Uterus (tissue), 4 donors: ENCODE data around the gene KDM8. TPM values are rescaled to one million over a fixed set of nuclear protein-coding genes. Genes with fewer than 3 reads are reported as not detected.

Experiments
- DNase-seq, 2 donors: peaks; one replicate each; pipeline ENCODE4 v3.0.0-alpha.2; 2019 to 2020
- H3K27ac ChIP-seq, 2 donors: fragments of 200-600 bp; sonication (generic); 1 replicate in 1 of 2; 2 replicates in 1 of 2; pipeline ENCODE4 v1.5.1; 2016 to 2018
- H3K27me3 ChIP-seq, 2 donors: fragments of 200-600 bp; sonication (generic); one replicate each; pipeline ENCODE4 v1.5.1; 2018 to 2019; ENCODE audit warnings: control low read depth in 1 of 2
- H3K36me3 ChIP-seq, 2 donors: fragments of 200-600 bp; sonication (generic); one replicate each; pipeline ENCODE4 v1.5.1; 2019; ENCODE audit warnings: control low read depth in 1 of 2
- H3K4me1 ChIP-seq, 2 donors: fragments of 200-600 bp; sonication (generic); one replicate each; pipeline ENCODE4 v1.5.1; 2018 to 2019; ENCODE audit warnings: control low read depth in 1 of 2
- H3K4me3 ChIP-seq, 2 donors: fragments of 200-600 bp; sonication (generic); 1 replicate in 1 of 2; 2 replicates in 1 of 2; pipeline ENCODE4 v1.5.1; 2018 to 2019; ENCODE audit warnings: mild to moderate bottlenecking in 1 of 2
- H3K9me3 ChIP-seq, 2 donors: fragments of 200-600 bp; sonication (generic); one replicate each; pipeline ENCODE4 v1.5.1; 2019; ENCODE audit warnings: control low read depth in 1 of 2
- CTCF ChIP-seq, 4 experiments: fragments of 200-600 bp in 2 of 4; fragments of 450-650 bp in 2 of 4; sonication (generic) in 2 of 4; IDR thresholded peaks; one replicate each; pipeline ENCODE4 v1.5.1; 2016 to 2019; ENCODE audit warnings: antibody characterized with exemption in 4 of 4, mild to moderate bottlenecking in 2 of 4, moderate library complexity in 1 of 4
- POLR2A ChIP-seq, 2 donors: fragments of 450-650 bp; IDR thresholded peaks; one replicate each; pipeline ENCODE4 v1.6.1; 2016; ENCODE audit warnings: antibody characterized with exemption in 2 of 2, mild to moderate bottlenecking in 1 of 2, moderate library complexity in 1 of 2
- intact Hi-C: fragments of 100-400 bp; cut with DNase I; formaldehyde crosslinking; loops from one replicate; pipeline ENCODE4 v1.15.1; 2023; ENCODE audit warnings: low total_unique reads
- total RNA-seq, 4 donors: library from RNA; depleted of rRNA in 3 of 4; stranded (reverse); fragments of >200 nt in 3 of 4; gene quantifications; one replicate each; pipeline versions ENCODE4 v1.1.0 to v1.2.4, GENCODE V29; 2014 to 2023
- donor health status: DM: yes; HTN: yes; CAD: no.

Gene KDM8
- 10 to 100 TPM in 2 of 4 donors, 1 to 10 TPM in 1, not detected in 1; 4.1 to 31.0 (median 11.5) TPM for total RNA-seq

GRCh38 chr16:27203507-27204311 lies at the start of gene KDM8:
KDM8 (plus strand) TSS chr16:27203526; CDS start chr16:27210124, 6,598 bp downstream.
- peak; percentile 100 for DNase-seq
- H3K27ac ChIP-seq, result peak within 1 kb of the TSS; percentile 94 to 99
- no peaks in the 10 kb centered on the region for H3K27me3 ChIP-seq
- peak within 1 kb of the TSS; percentile 69 to 78 for H3K4me3 ChIP-seq
- no peaks in the 10 kb centered on the region for H3K4me1 ChIP-seq
- H3K36me3 ChIP-seq, result no peaks in the 10 kb centered on the region
- TF ChIP-seq CTCF (IDR thresholded peaks at IDR 0.05) (peak in 1 of 4 experiments; percentile 33), POLR2A (IDR thresholded peaks at IDR 0.05) (peak; percentile 67 to 76)
- no peaks in the 10 kb centered on the region for H3K9me3 ChIP-seq
- intact Hi-C loops, result no loop called here

GRCh38 chr16:27154705-27155521 lies 48.4 kb upstream of the KDM8 start:
- no peak overlapping the region for H3K27ac ChIP-seq
- H3K9me3 ChIP-seq, result no peaks in the 10 kb centered on the region
- TF ChIP-seq POLR2A (IDR thresholded peaks at IDR 0.05) (no peak), CTCF (IDR thresholded peaks at IDR 0.05) (peak; percentile 73 to 95 (median 84))
- H3K4me1 ChIP-seq, result no peaks in the 10 kb centered on the region
- H3K36me3 ChIP-seq, result no peaks in the 10 kb centered on the region
- peak; percentile 32 to 40 for DNase-seq
- H3K4me3 ChIP-seq, result no peak overlapping the region
- H3K27me3 ChIP-seq, result no peaks in the 10 kb centered on the region
- intact Hi-C loops, result no loop called here

GRCh38 chr16:27156579-27156978 lies 46.7 kb upstream of the KDM8 start:
- no peak overlapping the region for H3K4me3 ChIP-seq
- intact Hi-C loops, result no loop called here
- H3K27me3 ChIP-seq, result no peaks in the 10 kb centered on the region
- H3K4me1 ChIP-seq, result no peaks in the 10 kb centered on the region
- TF ChIP-seq CTCF (IDR thresholded peaks at IDR 0.05) (no peak), POLR2A (IDR thresholded peaks at IDR 0.05) (no peak)
- H3K36me3 ChIP-seq, result no peaks in the 10 kb centered on the region
- H3K9me3 ChIP-seq, result no peaks in the 10 kb centered on the region
- DNase-seq, result no peak
- H3K27ac ChIP-seq, result no peak overlapping the region

- intact Hi-C loops, result no loop called here
- peaks cover 0 to 6% of the 10 kb centered on the region in 2 donors for H3K9me3 ChIP-seq
- no peak overlapping the region for H3K4me3 ChIP-seq
- no peaks in the 10 kb centered on the region for H3K4me1 ChIP-seq
- H3K27me3 ChIP-seq, result no peaks in the 10 kb centered on the region
- no peak for TF ChIP-seq POLR2A (IDR thresholded peaks at IDR 0.05)
- no peak for TF ChIP-seq CTCF (IDR thresholded peaks at IDR 0.05)
- no peaks in the 10 kb centered on the region for H3K36me3 ChIP-seq
- DNase-seq, result no peak
- no peak overlapping the region for H3K27ac ChIP-seq
Measured at GRCh38 chr16:27161398-27161797, 41.9 kb upstream of the KDM8 start.

GRCh38 chr16:27164352-27164751 lies 39.0 kb upstream of the KDM8 start:
- H3K27ac ChIP-seq, result no peak overlapping the region
- no peaks in the 10 kb centered on the region for H3K4me1 ChIP-seq
- no peak overlapping the region for H3K4me3 ChIP-seq
- no peaks in the 10 kb centered on the region for H3K36me3 ChIP-seq
- intact Hi-C loops, result no loop called here
- TF ChIP-seq POLR2A (IDR thresholded peaks at IDR 0.05), result no peak
- no peak for TF ChIP-seq CTCF (IDR thresholded peaks at IDR 0.05)
- DNase-seq, result no peak
- H3K27me3 ChIP-seq, result no peaks in the 10 kb centered on the region
- H3K9me3 ChIP-seq, result peaks cover 0 to 6% of the 10 kb centered on the region in 2 donors
